Measurements from ENCODE around the gene GPR162.
"Not testable (repeated sequence)": the region's sequence is repeated elsewhere in the genome, so short reads cannot be mapped to it uniquely, and the experiment has no call there.

GPR162 gene

GRCh38 chr12:6873094-6874014 is 51.7 kb downstream of the GPR162 start, which contains the start of gene SPSB2:
Gene SPSB2 (minus strand): TSS chr12:6873303. CDS start chr12:6872901, 402 bp downstream.
- DNase-seq (ENCODE audit: low spot score), result peak; percentile 98
- TF ChIP-seq, protein P1, sequence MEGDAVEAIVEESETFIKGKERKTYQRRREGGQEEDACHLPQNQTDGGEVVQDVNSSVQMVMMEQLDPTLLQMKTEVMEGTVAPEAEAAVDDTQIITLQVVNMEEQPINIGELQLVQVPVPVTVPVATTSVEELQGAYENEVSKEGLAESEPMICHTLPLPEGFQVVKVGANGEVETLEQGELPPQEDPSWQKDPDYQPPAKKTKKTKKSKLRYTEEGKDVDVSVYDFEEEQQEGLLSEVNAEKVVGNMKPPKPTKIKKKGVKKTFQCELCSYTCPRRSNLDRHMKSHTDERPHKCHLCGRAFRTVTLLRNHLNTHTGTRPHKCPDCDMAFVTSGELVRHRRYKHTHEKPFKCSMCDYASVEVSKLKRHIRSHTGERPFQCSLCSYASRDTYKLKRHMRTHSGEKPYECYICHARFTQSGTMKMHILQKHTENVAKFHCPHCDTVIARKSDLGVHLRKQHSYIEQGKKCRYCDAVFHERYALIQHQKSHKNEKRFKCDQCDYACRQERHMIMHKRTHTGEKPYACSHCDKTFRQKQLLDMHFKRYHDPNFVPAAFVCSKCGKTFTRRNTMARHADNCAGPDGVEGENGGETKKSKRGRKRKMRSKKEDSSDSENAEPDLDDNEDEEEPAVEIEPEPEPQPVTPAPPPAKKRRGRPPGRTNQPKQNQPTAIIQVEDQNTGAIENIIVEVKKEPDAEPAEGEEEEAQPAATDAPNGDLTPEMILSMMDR (IDR thresholded peaks at IDR 0.05; ENCODE audit: extremely low read depth, missing control alignments), result no peak

- not testable (repeated sequence) for DNase-seq (ENCODE audit: low spot score)
These were observed 52.4 kb downstream of the GPR162 start for GRCh38 chr12:6874015-6874368.

Data from GM20000 (cell line).